ENCODE data around the gene CCL27. TPM values are rescaled to one million over a fixed set of nuclear protein-coding genes. Genes with fewer than 3 reads are reported as not detected.

CCL27 gene
- total RNA-seq, 4 donors from 2014 or later = not detected

DNA sequence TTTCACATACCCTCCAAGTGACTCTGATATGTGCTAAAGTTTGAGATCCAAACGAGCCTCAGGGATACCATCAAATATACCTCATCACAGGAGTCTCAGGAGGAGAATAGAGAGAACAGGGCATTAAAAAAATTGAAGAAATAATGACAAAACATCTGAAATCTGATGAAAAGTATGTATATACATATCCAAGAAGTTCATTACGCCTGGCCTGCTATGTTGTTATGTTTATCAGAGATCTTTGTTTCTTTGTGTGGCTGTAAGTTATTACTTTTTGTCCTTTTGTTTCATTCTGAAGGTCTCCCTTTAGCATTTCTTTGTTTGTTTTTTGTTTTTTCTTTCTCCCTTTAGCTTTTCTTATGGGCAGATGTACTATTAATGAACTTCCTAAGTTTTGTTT, 31.1 kb upstream of the CCL27 start:
- WGBS = 84% methylated on average over 2 of the region's 2 CpGs

DNA sequence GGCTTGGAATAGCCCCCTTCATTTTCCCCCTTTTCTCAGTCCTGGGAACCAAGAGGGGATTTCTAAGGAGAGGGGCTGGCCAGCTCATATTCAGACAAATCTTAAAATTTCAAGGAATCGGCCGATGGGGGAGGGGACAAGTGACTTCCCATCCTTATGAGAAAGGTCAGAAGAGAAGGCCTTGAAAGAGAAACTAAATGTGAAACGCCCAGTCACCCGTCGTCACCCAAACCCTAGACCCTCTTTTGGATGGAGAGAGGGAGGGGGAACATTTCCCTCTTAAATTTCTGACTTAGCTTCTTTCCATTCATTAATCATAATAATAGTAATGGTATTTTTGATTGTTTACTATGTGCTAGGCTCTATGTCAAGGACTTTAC, 29.5 kb upstream of the CCL27 start:
- H3K27ac ChIP-seq (replicated peaks in 1 of 4) = no peak overlapping the region
- no peak overlapping the region for H3K4me3 ChIP-seq
- WGBS = 74% methylated on average over 5 of the region's 5 CpGs
- H3K36me3 ChIP-seq = no peaks in the 10 kb centered on the region
- no peaks in the 10 kb centered on the region for H3K9me3 ChIP-seq
- H3K4me1 ChIP-seq = peaks cover 0 to 11% (median 0%) of the 10 kb centered on the region in 4 donors
- DNase-seq (ENCODE audit: extremely low spot score) = no peak
- intact Hi-C loops (cut with DNase I) = no loop called here
- TF ChIP-seq POLR2AphosphoS5 (IDR thresholded peaks at IDR 0.05) (no peak), EP300 (IDR thresholded peaks at IDR 0.05) (no peak), POLR2A (IDR thresholded peaks at IDR 0.05; ENCODE audit: low read depth) (no peak), CTCF (IDR thresholded peaks at IDR 0.05) (no peak)
- H3K27me3 ChIP-seq = no peaks in the 10 kb centered on the region

More for the DNA sequence above, 31.1 kb upstream of the CCL27 start:
- no peaks in the 10 kb centered on the region for H3K36me3 ChIP-seq
- H3K9me3 ChIP-seq = no peaks in the 10 kb centered on the region
- intact Hi-C loops (cut with DNase I) = no loop called here
- no peak for TF ChIP-seq CTCF (IDR thresholded peaks at IDR 0.05)
- TF ChIP-seq POLR2AphosphoS5 (IDR thresholded peaks at IDR 0.05) = no peak
- no peak for TF ChIP-seq POLR2A (IDR thresholded peaks at IDR 0.05; ENCODE audit: low read depth)
- no peak for TF ChIP-seq EP300 (IDR thresholded peaks at IDR 0.05)
- H3K27me3 ChIP-seq = no peaks in the 10 kb centered on the region
- H3K4me1 ChIP-seq = peaks cover 0 to 3% (median 0%) of the 10 kb centered on the region in 4 donors
- no peak for DNase-seq (ENCODE audit: extremely low spot score)
- no peak overlapping the region for H3K4me3 ChIP-seq
- no peak overlapping the region for H3K27ac ChIP-seq (replicated peaks in 1 of 4)

- Histone ChIP-seq H3K4me3 (no peak within 1 kb of the TSS), H3K9me3 (no peaks in the 10 kb centered on the region), H3K36me3 (no peaks in the 10 kb centered on the region), H3K27ac (replicated peaks in 1 of 4) (no peak within 1 kb of the TSS), H3K27me3 (no peaks in the 10 kb centered on the region), H3K4me1 (peaks cover 0 to 13% (median 0%) of the 10 kb centered on the region in 4 donors)
- intact Hi-C loops (cut with DNase I) = no loop called here
- WGBS = 39% methylated on average over 5 of the region's 6 CpGs
- TF ChIP-seq POLR2AphosphoS5 (IDR thresholded peaks at IDR 0.05) (no peak), CTCF (IDR thresholded peaks at IDR 0.05) (no peak), EP300 (IDR thresholded peaks at IDR 0.05) (no peak), POLR2A (IDR thresholded peaks at IDR 0.05; ENCODE audit: low read depth) (no peak)
- no peak for DNase-seq (ENCODE audit: extremely low spot score)
Measured at GRCh38 chr9:34690983-34691935, 28.8 kb upstream of the CCL27 start, which contains the start of gene CCL19. Gene CCL19, minus strand, starts transcription at chr9:34691276. Its CDS starts 137 bp downstream, at chr9:34691139.

GRCh38 chr9:34689512-34689911, 27.1 kb upstream of the CCL27 start:
- intact Hi-C loops (cut with DNase I) = no loop called here
- H3K9me3 ChIP-seq = no peaks in the 10 kb centered on the region
- 92% methylated on average over 8 of the region's 8 CpGs for WGBS
- peaks cover 0 to 13% (median 0%) of the 10 kb centered on the region in 4 donors for H3K4me1 ChIP-seq
- TF ChIP-seq CTCF (IDR thresholded peaks at IDR 0.05) (no peak), EP300 (IDR thresholded peaks at IDR 0.05) (no peak), POLR2A (IDR thresholded peaks at IDR 0.05; ENCODE audit: low read depth) (no peak), POLR2AphosphoS5 (IDR thresholded peaks at IDR 0.05) (no peak)
- no peak overlapping the region for H3K27ac ChIP-seq (replicated peaks in 1 of 4)
- no peak overlapping the region for H3K4me3 ChIP-seq
- DNase-seq (ENCODE audit: extremely low spot score) = no peak
- H3K27me3 ChIP-seq = no peaks in the 10 kb centered on the region
- no peaks in the 10 kb centered on the region for H3K36me3 ChIP-seq
